Femur (tissue), 1 donor: Measurements from ENCODE around the gene NCOA4.
A peak's percentile ranks its signal among the peaks of the same experiment; 100 is the strongest.
"Not testable (repeated sequence)": the region's sequence is repeated elsewhere in the genome, so short reads cannot be mapped to it uniquely, and the experiment has no call there.

ENCODE experiments used
- DNase-seq: peaks from one replicate; pipeline ENCODE4 v3.0.0-alpha.2; 2017

Gene NCOA4

GRCh38 chr10:46030091-46030937, at the start of gene NCOA4:
TSS of gene NCOA4 (minus strand) at chr10:46030623. CDS start at chr10:46016680, 13,943 bp downstream.
- DNase-seq: peak; percentile 98

DNA sequence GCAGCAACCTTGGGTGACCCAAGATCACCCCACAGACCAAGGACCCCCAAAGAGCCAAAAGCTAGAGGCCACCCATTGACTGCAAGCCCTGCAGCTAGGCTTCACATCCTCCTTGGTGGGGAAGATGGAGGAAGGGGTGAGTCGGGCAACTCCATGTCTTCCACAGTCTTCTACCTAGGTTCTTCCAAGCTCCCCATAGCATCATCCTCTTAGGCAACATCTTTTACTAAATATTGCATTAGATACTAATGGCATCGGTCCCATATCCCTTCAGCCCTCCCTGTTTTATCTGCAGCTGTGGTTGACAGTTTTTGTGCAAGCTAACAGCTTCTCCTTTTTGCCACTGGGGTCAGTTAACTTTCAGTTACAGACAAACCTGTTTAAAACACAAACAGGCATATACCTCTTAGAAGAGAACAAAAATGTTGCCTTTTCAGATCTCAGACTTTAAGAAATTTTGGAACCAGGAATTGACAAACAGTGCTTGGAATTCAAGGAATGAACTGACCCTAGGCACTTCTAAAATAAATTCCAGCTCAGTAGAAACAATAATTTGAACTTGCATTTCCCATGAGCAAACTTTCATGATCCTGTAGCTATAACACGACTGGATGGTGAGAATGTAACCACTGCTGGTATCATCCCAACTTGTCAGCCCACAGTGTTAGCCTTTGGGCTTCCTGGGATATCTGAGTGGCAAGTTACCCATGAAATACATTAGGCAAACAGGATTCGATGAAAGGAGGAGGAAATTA, 49.6 kb upstream of the NCOA4 start:
- no peak for DNase-seq

GRCh38 chr10:46077731-46078413, 47.4 kb upstream of the NCOA4 start:
- no peak for DNase-seq

GRCh38 chr10:46077141-46077554, 46.7 kb upstream of the NCOA4 start:
- no peak for DNase-seq

DNA sequence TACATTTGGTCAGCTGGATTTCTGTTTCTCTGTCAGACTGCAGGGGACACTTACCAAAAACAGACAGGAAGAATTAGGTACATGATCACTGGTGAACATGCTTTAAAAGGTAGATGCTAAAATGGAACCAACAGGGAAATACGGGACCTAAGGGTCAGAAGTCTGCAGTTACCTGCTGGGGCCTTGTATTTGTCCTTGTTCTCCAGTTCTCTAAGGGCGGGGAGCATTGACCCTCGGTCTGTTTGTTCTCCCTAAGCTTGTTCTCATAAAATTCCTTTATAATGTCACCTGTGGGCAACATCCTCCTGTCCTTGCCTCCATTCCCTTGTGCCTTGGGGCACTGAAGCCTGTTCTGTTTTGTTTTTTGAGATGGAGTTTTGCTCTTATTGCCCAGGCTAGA, 45.4 kb upstream of the NCOA4 start:
- DNase-seq: no peak

DNA sequence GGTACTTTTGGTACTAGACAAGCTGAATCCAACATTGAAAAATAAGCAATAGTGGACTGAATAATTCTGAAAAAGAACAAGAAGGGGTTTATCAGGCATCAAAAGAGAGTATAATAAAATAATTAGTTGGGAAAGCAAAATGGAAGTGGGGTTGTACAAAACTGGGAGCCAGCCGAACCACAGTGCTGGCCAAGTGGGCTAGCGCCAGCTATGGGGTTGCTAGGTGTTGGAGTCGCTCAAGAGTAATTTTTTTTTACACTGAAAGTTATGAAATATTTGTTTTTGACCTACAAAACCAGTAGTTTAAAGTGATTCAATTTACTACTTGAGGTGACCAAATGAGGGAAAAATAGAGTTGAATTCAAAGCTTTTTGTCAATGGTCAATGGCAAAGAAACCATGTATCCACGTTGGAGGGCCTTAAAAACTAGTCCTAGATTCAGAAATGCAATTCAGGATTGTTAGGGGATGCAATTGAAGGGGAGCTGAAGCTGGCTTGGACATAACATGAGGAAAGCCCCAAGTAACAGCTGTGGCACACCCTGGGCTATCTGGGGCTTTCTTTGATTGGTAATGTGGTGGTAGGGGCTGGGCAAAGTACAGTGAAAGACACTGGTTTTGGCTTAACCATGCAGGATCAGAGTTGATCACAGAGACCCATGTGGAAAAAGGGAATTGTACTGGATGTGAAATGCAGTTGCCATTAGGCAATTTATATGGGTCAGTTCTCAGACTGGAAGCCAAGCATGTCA, 43.9 kb upstream of the NCOA4 start:
- no peak for DNase-seq

DNA sequence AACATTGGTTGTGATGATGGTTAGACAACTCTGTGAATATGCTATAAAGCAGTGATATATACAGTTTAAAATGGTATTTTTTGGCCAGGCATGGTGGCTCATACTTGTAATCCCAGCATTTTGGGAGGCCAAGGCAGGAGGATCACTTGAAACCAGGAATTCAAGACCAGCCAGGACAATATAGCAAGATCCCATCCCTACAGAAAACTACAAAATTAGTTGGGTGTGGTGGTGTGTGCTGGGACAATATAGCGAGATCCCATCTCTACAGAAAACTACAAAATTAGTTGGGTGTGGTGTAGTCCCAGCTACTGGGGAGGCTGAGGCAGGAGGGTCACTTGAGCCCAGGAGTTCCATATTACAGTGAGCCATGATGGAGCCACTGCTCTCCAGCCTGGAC, 43.1 kb upstream of the NCOA4 start:
- no peak for DNase-seq

- no peak for DNase-seq
These were observed 40.3 kb upstream of the NCOA4 start for GRCh38 chr10:46070749-46071148.

- DNase-seq: no peak
These were observed 39.5 kb upstream of the NCOA4 start for GRCh38 chr10:46069771-46070463.

DNA sequence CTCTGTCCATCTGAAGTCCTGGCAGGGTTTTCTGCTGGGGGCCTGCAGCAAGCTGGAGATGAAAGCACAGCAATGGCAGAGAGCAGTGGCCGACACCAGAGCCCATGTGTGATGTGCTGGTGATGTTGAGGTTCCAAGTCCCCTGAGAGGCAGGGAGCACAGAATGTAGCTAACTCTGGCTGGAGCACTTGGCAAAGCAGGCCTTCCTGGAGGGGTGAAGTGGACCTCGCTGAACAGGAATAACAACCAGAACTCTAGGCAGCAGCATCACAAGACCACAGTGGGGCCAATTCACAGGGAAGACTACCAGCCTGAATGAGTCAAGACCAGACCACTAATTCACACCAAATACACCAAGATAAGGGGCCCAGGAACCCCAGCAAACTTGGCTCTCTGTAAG, 38.5 kb upstream of the NCOA4 start:
- no peak for DNase-seq

GRCh38 chr10:46068117-46068516, 37.7 kb upstream of the NCOA4 start:
- no peak for DNase-seq

DNA sequence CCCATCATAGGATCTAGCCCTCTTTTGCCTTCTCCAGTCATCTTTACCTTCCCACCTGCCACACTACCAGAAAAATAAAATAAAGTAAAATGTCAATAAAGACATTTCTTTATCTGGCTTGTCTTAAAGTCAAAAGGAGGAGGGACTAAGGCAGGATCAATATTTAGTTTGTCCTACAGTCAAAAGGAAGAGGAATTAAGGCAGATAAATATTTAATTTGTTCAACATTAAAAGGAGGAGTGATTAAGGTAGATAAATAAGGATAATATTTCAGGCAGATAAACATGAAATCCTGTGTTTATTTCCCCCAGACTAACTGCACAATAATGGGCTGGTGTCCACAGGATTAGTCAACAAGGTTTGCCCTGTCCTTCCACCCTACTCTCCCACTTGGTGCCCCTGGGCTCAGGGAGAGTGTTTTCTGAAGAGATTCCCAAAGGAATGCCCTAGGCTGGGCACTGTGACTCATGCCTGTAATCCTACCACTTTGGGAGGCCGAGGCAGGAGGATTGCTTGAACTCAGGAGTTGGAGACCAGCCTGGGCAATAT, 33.9 kb upstream of the NCOA4 start:
- no peak for DNase-seq

- DNase-seq: no peak
These were observed 32.5 kb upstream of the NCOA4 start for GRCh38 chr10:46062723-46063428.

- no peak for DNase-seq
These were observed 30.3 kb upstream of the NCOA4 start for GRCh38 chr10:46060706-46061105.

DNA sequence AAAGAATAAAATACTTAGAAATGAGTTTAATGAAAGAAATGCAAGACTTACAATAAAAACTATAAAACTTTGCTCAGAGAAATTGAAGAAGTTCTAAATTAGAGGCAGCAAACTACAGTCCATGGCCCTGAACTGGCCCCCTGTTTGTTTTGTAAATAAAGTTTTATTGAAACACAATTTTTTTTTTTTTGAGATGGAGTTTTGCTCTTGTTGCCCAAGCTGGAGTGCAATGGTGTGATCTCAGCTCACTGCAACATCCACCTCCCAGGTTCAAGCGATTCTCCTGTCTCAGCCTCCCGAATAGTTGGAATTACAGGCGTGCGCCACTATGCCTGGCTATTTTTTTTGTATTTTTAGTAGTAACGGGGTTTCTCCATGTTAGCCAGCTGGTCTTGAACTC, 27.5 kb upstream of the NCOA4 start:
- not testable (repeated sequence) for DNase-seq

DNA sequence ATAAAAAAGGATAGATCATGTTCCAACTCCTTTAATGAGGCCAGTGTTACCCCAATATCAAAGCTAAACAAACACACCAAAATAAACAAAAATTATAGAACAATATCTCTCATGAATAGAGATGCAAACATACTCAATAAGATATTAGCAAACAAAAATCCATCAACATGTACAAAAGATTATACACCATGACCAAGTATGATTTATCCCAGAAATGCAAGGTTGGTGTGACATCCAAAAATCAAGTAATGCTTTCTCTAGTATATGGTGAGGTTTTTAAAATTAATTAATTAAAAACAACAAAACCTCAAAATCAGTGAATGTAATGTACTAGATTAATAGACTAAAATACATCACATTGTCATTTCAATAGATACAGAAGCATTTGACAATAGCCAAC, 26.6 kb upstream of the NCOA4 start:
- no peak for DNase-seq

GRCh38 chr10:46055771-46056170, 25.3 kb upstream of the NCOA4 start:
- DNase-seq: no peak

DNA sequence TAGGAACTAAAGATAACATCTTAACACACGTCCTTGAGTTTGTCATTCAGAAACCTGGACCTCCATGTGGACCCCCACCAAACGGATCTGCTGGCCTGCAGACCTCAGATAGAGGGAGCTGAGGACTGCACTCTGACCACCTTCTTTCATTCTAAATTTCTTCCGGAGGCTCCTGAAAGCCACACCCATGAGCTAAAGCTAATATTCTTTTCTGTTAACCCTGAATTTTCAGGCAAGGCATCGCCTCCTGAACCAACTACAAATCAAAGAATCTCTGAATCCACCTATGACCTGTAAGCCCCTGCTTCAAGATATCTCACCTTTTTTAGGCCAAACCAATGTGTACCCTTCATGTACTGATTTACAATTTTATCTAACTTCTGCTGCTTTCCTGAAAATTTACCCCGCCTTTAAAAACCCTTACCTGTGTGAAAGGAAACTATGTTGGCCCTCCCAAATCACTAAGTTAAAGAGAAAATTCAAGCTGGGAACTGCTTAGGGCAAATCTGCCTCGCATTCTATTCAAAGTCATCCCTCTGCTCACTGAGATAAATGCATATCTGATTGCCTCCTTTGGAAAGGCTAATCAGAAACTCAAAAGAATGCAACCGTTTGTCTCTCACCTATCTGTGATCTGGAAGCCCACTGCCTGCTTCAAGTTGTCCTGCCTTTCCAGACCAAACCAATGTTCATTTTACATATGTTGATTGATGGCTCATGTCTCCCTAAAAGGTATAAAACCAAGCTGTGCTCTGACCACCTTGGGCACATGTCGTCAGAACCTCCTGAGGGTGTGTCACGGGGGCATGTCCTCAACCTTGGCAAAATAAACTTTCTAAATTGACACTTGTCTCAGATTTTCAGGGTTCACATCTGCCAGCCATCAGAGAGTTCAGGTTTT, 23.4 kb upstream of the NCOA4 start:
- DNase-seq: no peak

- DNase-seq: no peak
These were observed 22.5 kb upstream of the NCOA4 start for GRCh38 chr10:46052791-46053375.
